ENCODE results near the gene TAB2.

The TAB2 gene

GRCh38 chr6:149433405-149433804, 115.9 kb downstream of the TAB2 start:
- TF ChIP-seq FOXA1 (IDR thresholded peaks at IDR 0.05) (no peak), TARDBP (IDR thresholded peaks at IDR 0.05) (no peak), ZNF384 (IDR thresholded peaks at IDR 0.05) (no peak), CTBP1 (IDR thresholded peaks at IDR 0.05; ENCODE audit: borderline replicate concordance) (no peak), SP1 (IDR thresholded peaks at IDR 0.05) (no peak)
- CTCF ChIA-PET, result interaction anchor here (1.4 kb wide), 1 partner anchor 405 kb away, joined by 4 read pairs; no protein-coding TSS in a partner anchor
- DNase-seq (ENCODE audit: extremely low spot score), result no peak
- POLR2A ChIA-PET, result no interaction called here

DNA sequence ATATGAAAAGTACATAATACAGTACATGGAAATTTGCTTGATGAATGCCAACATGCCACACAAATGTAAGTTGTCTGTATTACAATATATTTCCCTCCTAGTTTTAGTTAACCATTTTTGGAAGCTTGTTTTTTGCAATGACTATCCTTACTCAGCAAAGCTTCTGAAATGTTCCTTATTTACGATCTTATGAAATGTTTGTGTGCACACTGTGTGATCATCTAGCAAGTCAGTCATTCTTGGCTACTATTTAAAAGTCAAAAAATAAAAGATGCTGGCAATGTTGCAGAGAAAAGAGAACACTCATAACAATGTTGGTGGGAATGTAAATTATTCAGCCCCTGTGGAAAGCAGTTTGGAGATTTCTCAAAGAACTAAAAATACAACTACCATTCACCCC, 116.4 kb downstream of the TAB2 start:
- DNase-seq (ENCODE audit: extremely low spot score), result no peak
- ChIA-PET POLR2A (no interaction called here), CTCF (interaction anchor here (1.4 kb wide), 1 partner anchor 405 kb away, joined by 4 read pairs; no protein-coding TSS in a partner anchor)
- TF ChIP-seq NFRKB (IDR thresholded peaks at IDR 0.05) (no peak), PKNOX1 (IDR thresholded peaks at IDR 0.05) (no peak)

- CTCF ChIA-PET, result interaction anchor here (0.6 kb wide), 1 partner anchor 11 kb away, joined by 3 read pairs; no protein-coding TSS in a partner anchor
- TF ChIP-seq NFRKB (IDR thresholded peaks at IDR 0.05) (no peak), L3MBTL2 (conservative IDR thresholded peaks at IDR 0.05) (no peak), SUZ12 (IDR thresholded peaks at IDR 0.05) (no peak)
- DNase-seq (ENCODE audit: extremely low spot score), result no peak
- POLR2A ChIA-PET, result no interaction called here
Observed at GRCh38 chr6:149435919-149436586, 118.5 kb downstream of the TAB2 start.

DNA sequence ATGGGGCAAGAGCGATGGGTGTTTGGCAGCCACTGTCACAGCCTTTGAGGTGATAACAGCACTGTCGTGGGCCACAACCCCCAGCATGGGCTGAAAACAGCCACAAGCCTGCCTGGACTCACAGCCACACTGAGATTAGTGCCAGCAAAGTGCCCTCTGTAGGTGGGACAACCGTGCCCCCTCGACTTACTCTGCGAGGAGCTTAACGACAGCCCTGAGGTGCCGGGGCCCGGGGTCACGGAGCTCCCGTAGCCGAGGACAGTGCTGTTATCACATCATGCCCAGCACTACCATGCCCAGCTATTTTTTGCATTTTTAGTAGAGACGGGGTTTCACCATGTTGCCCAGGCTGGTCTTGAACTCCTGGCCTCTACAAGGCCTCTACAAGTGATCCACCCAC, 119.1 kb downstream of the TAB2 start:
- ChIA-PET POLR2A (no interaction called here), CTCF (interaction anchor here (0.6 kb wide), 1 partner anchor 10 kb away, joined by 3 read pairs; no protein-coding TSS in a partner anchor)
- TF ChIP-seq SUZ12 (IDR thresholded peaks at IDR 0.05) (no peak), ARNT (IDR thresholded peaks at IDR 0.05) (no peak), L3MBTL2 (conservative IDR thresholded peaks at IDR 0.05) (no peak), FOXM1 (IDR thresholded peaks at IDR 0.05; ENCODE audit: borderline replicate concordance) (no peak), TARDBP (IDR thresholded peaks at IDR 0.05) (no peak), BHLHE40 (IDR thresholded peaks at IDR 0.05; ENCODE audit: borderline replicate concordance) (no peak), ELF4 (IDR thresholded peaks at IDR 0.05) (no peak), FOXK2 (IDR thresholded peaks at IDR 0.05) (no peak), CTBP1 (IDR thresholded peaks at IDR 0.05; ENCODE audit: borderline replicate concordance) (no peak), LEF1 (IDR thresholded peaks at IDR 0.05; ENCODE audit: borderline replicate concordance) (no peak), FOXA1 (IDR thresholded peaks at IDR 0.05) (no peak), SP1 (IDR thresholded peaks at IDR 0.05) (no peak), ZNF384 (IDR thresholded peaks at IDR 0.05) (no peak)
- no peak for DNase-seq (ENCODE audit: extremely low spot score)

DNA sequence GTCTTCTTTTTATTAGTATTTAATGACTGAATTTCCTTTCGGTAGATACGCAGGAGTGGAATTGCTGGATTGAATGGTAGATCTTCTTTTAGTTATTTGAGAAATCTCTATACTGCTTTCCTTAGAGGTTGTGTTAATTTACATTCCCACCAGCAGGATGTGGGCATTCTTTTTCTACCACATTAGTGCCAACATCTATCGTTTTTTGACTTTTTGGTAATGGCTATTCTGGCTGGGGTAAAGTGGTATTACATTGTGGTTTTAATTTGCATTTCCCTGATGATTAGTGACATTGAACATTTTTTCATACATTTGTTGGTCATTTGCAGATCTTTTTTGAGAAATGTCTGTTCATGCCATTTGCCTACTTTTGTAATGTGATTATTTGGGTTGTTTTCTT, 119.7 kb downstream of the TAB2 start:
- no peak for TF ChIP-seq FOXK2 (IDR thresholded peaks at IDR 0.05)
- TF ChIP-seq TARDBP (IDR thresholded peaks at IDR 0.05), result no peak
- TF ChIP-seq FOXM1 (IDR thresholded peaks at IDR 0.05; ENCODE audit: borderline replicate concordance), result no peak
- TF ChIP-seq SP1 (IDR thresholded peaks at IDR 0.05), result no peak
- TF ChIP-seq SUZ12 (IDR thresholded peaks at IDR 0.05), result no peak
- TF ChIP-seq ARNT (IDR thresholded peaks at IDR 0.05), result no peak
- TF ChIP-seq BHLHE40 (IDR thresholded peaks at IDR 0.05; ENCODE audit: borderline replicate concordance), result no peak
- no peak for TF ChIP-seq FOXA1 (IDR thresholded peaks at IDR 0.05)
- TF ChIP-seq L3MBTL2 (conservative IDR thresholded peaks at IDR 0.05), result no peak
- TF ChIP-seq ZNF384 (IDR thresholded peaks at IDR 0.05), result no peak
- no peak for TF ChIP-seq NFRKB (IDR thresholded peaks at IDR 0.05)
- CTCF ChIA-PET, result no interaction called here

GRCh38 chr6:149438855-149439254, 121.3 kb downstream of the TAB2 start:
- CTCF ChIA-PET, result no interaction called here
- no peak for TF ChIP-seq CTBP1 (IDR thresholded peaks at IDR 0.05; ENCODE audit: borderline replicate concordance)
- TF ChIP-seq ZNF384 (IDR thresholded peaks at IDR 0.05), result no peak
- no peak for TF ChIP-seq ARNT (IDR thresholded peaks at IDR 0.05)
- TF ChIP-seq SUZ12 (IDR thresholded peaks at IDR 0.05), result no peak
- TF ChIP-seq NFRKB (IDR thresholded peaks at IDR 0.05), result no peak
- no peak for TF ChIP-seq HDGF (IDR thresholded peaks at IDR 0.05; ENCODE audit: borderline replicate concordance)
- TF ChIP-seq FOXA1 (IDR thresholded peaks at IDR 0.05), result no peak
- no peak for DNase-seq (ENCODE audit: extremely low spot score)
- POLR2A ChIA-PET, result no interaction called here

More for the DNA sequence above, 119.7 kb downstream of the TAB2 start:
- no peak for DNase-seq (ENCODE audit: extremely low spot score)
- POLR2A ChIA-PET, result no interaction called here

DNA sequence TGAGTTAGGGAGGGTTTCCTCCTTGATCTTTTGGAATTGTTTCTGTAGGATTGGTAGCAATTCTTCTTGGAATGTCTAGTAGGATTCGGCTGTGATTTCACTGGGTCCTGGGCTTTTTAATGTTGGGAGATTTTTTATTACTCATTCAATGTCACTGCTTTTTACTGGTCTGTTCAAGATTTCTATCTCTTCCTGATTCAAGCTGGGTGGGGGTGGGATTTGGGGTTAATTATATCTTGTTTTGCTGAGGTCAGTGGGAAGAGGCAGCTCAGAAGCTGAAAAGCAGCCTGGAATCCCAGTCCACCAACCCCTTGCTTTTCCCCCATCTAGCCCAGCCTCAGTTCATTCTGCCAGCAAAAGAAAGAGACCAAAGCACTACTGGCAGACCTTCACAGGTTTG, 122.1 kb downstream of the TAB2 start:
- DNase-seq (ENCODE audit: extremely low spot score), result no peak

More for the DNA sequence above, 122.1 kb downstream of the TAB2 start:
- TF ChIP-seq TARDBP (IDR thresholded peaks at IDR 0.05), result no peak
- TF ChIP-seq FOXA1 (IDR thresholded peaks at IDR 0.05), result no peak
- TF ChIP-seq SUZ12 (IDR thresholded peaks at IDR 0.05), result no peak
- TF ChIP-seq CTBP1 (IDR thresholded peaks at IDR 0.05; ENCODE audit: borderline replicate concordance), result no peak
- ChIA-PET CTCF (no interaction called here), POLR2A (no interaction called here)
